Left lung (tissue), 14 donors: ENCODE results near the gene CTDSPL. TPM values are rescaled to one million over a fixed set of nuclear protein-coding genes. Genes with fewer than 3 reads are reported as not detected.
A peak's percentile ranks its signal among the peaks of the same experiment; 100 is the strongest.
"Not testable (repeated sequence)": the region's sequence is repeated elsewhere in the genome, so short reads cannot be mapped to it uniquely, and the experiment has no call there.

Experiments
- ATAC-seq: fragments of 200-7000 bp; cut with Tn5 transposase; one replicate; pipeline ENCODE4 v1.9.1; 2020; ENCODE audit warnings: moderate library complexity
- DNase-seq, 4 donors: peaks; one replicate each; pipeline ENCODE4 v3.0.0-alpha.2; 2013 to 2020
- H3K27ac ChIP-seq, 2 donors: fragments of 200-600 bp; sonication (generic) in 1 of 2; one replicate each; pipeline versions ENCODE4 v1.5.0 to v1.8.0; 2020 to 2021
- H3K27me3 ChIP-seq, 2 donors: fragments of 200-600 bp; sonication (generic) in 1 of 2; one replicate each; pipeline versions ENCODE4 v1.5.0 to v1.8.0; 2020 to 2021
- H3K36me3 ChIP-seq, 2 donors: fragments of 200-600 bp; sonication (generic) in 1 of 2; one replicate each; pipeline versions ENCODE4 v1.5.0 to v1.8.0; 2020 to 2021
- H3K4me1 ChIP-seq, 2 donors: fragments of 200-600 bp; one replicate each; pipeline ENCODE4 v1.8.0; 2021
- H3K4me3 ChIP-seq, 2 donors: fragments of 200-600 bp; sonication (generic) in 1 of 2; one replicate each; pipeline versions ENCODE4 v1.5.0 to v1.8.0; 2020 to 2021; ENCODE audit warnings: mild to moderate bottlenecking in 1 of 2
- H3K9me3 ChIP-seq, 2 donors: fragments of 200-600 bp; sonication (generic) in 1 of 2; one replicate each; pipeline versions ENCODE4 v1.5.0 to v1.8.0; 2020 to 2021
- CTCF ChIP-seq, 2 donors: fragments of 200-600 bp; sonication (generic) in 1 of 2; IDR thresholded peaks; one replicate each; pipeline versions ENCODE4 v1.5.0 to v1.8.0; 2021; ENCODE audit warnings: antibody characterized with exemption in 2 of 2
- intact Hi-C, 2 donors: fragments of 100-400 bp; cut with DNase I; formaldehyde crosslinking; loops; one replicate each; pipeline versions ENCODE4 v1.11.2 to v1.14.2; 2022
- long read RNA-seq, 12 donors: library from polyadenylated mRNA in 2 of 12; unstranded in 2 of 12; transcript quantifications; one replicate each; pipeline ENCODE4 v2.0.0 and lab custom pipeline, GENCODE V29; 2019 to 2026
- polyA plus RNA-seq, 6 donors: library from polyadenylated mRNA; unstranded; fragments of 120-200 nt; gene quantifications; one replicate each; pipeline ENCODE4 v1.2.1, GENCODE V29; 2013; ENCODE audit not compliant: insufficient read length in 6 of 6
- total RNA-seq, 2 donors: library from RNA; stranded (reverse); fragmentation: NEBNext Ultra II Directional; extraction: Animal tissue kit (Norgen Biotek cat#: 25700); gene quantifications; one replicate each; pipeline ENCODE4 v1.2.1, GENCODE V29; 2021
- donor health status: DM: no; HTN: yes; CAD: no.
- donor health status: DM: no; HTN: no; CAD: no.

Gene CTDSPL
- 10 to 100 TPM; 46.9 to 74.4 TPM for total RNA-seq
- 100 to 1,000 TPM; 113 to 122 (median 116) TPM for polyA plus RNA-seq
- long read RNA-seq, donor 1, full-length matches to known transcripts, result 38 of 73 reads
- long read RNA-seq, donor 1, partial matches to known transcripts, result 35 of 73 reads
- long read RNA-seq, donor 1, other reads (novel, unspliced or antisense), result 0 of 73 reads
- long read RNA-seq, donor 2, full-length matches to known transcripts, result 32 of 81 reads
- long read RNA-seq, donor 2, partial matches to known transcripts, result 49 of 81 reads
- long read RNA-seq, donor 2, other reads (novel, unspliced or antisense), result 0 of 81 reads
- long read RNA-seq, donor 3, full-length matches to known transcripts, result 15 of 15 reads
- long read RNA-seq, donor 3, partial matches to known transcripts, result 0 of 15 reads
- long read RNA-seq, donor 3, other reads (novel, unspliced or antisense), result 0 of 15 reads
- long read RNA-seq, donor 4, full-length matches to known transcripts, result 9 of 13 reads
- long read RNA-seq, donor 4, partial matches to known transcripts, result 0 of 13 reads
- long read RNA-seq, donor 4, other reads (novel, unspliced or antisense), result 4 of 13 reads
- long read RNA-seq, donor 5, full-length matches to known transcripts, result 22 of 45 reads
- long read RNA-seq, donor 5, partial matches to known transcripts, result 23 of 45 reads
- long read RNA-seq, donor 5, other reads (novel, unspliced or antisense), result 0 of 45 reads
- long read RNA-seq, donor 6, full-length matches to known transcripts, result 21 of 54 reads
- long read RNA-seq, donor 6, partial matches to known transcripts, result 33 of 54 reads
- long read RNA-seq, donor 6, other reads (novel, unspliced or antisense), result 0 of 54 reads
- long read RNA-seq, donor 7, full-length matches to known transcripts, result 14 of 26 reads
- long read RNA-seq, donor 7, partial matches to known transcripts, result 12 of 26 reads
- long read RNA-seq, donor 7, other reads (novel, unspliced or antisense), result 0 of 26 reads
- long read RNA-seq, donor 8, full-length matches to known transcripts, result 33 of 40 reads
- long read RNA-seq, donor 8, partial matches to known transcripts, result 7 of 40 reads
- long read RNA-seq, donor 8, other reads (novel, unspliced or antisense), result 0 of 40 reads
- long read RNA-seq, donor 9, result 0 reads
- long read RNA-seq, donor 10, full-length matches to known transcripts, result 3 of 3 reads
- long read RNA-seq, donor 10, partial matches to known transcripts, result 0 of 3 reads
- long read RNA-seq, donor 10, other reads (novel, unspliced or antisense), result 0 of 3 reads
- long read RNA-seq, donor 11, full-length matches to known transcripts, result 6 of 6 reads
- long read RNA-seq, donor 11, partial matches to known transcripts, result 0 of 6 reads
- long read RNA-seq, donor 11, other reads (novel, unspliced or antisense), result 0 of 6 reads
- long read RNA-seq, donor 12, full-length matches to known transcripts, result 17 of 37 reads
- long read RNA-seq, donor 12, partial matches to known transcripts, result 20 of 37 reads
- long read RNA-seq, donor 12, other reads (novel, unspliced or antisense), result 0 of 37 reads

- H3K27me3 ChIP-seq, result no peaks in the 10 kb centered on the region
- peak within 1 kb of the TSS; percentile 59 to 63 for H3K4me3 ChIP-seq
- H3K4me1 ChIP-seq, result peaks cover 12 to 42% of the 10 kb centered on the region in 2 donors
- ATAC-seq, result peak; percentile 33
- no peak for TF ChIP-seq CTCF (IDR thresholded peaks at IDR 0.05)
- peak within 1 kb of the TSS; percentile 80 to 82 for H3K27ac ChIP-seq
- DNase-seq, result peak; percentile 51 to 91 (median 64)
- intact Hi-C loops, result no loop called here
- H3K36me3 ChIP-seq, result no peaks in the 10 kb centered on the region
- H3K9me3 ChIP-seq, result no peaks in the 10 kb centered on the region
These were observed at the start of gene CTDSPL for GRCh38 chr3:37861620-37862041. CTDSPL (plus strand) TSS chr3:37861880; CDS start chr3:37862200, 320 bp downstream.

GRCh38 chr3:37812499-37812896 lies 49.2 kb upstream of the CTDSPL start:
- Histone ChIP-seq H3K9me3 (no peaks in the 10 kb centered on the region), H3K4me3 (no peak overlapping the region), H3K27me3 (no peaks in the 10 kb centered on the region), H3K4me1 (peaks cover 0 to 7% of the 10 kb centered on the region in 2 donors), H3K36me3 (peaks cover 0 to 16% of the 10 kb centered on the region in 2 donors), H3K27ac (peak overlapping the region in 1 of 2 donors; percentile 13)
- peak; percentile 40 for ATAC-seq
- no peak for TF ChIP-seq CTCF (IDR thresholded peaks at IDR 0.05)
- peak in 1 of 4 donors; percentile 74 for DNase-seq
- intact Hi-C loops, result no loop called here

GRCh38 chr3:37813403-37813802 lies 48.3 kb upstream of the CTDSPL start:
- Histone ChIP-seq H3K27ac (no peak overlapping the region), H3K36me3 (peaks cover 0 to 11% of the 10 kb centered on the region in 2 donors), H3K27me3 (no peaks in the 10 kb centered on the region), H3K4me3 (no peak overlapping the region), H3K9me3 (no peaks in the 10 kb centered on the region), H3K4me1 (peaks cover 0 to 7% of the 10 kb centered on the region in 2 donors)
- TF ChIP-seq CTCF (IDR thresholded peaks at IDR 0.05), result no peak
- intact Hi-C loops, result no loop called here
- ATAC-seq, result no peak
- DNase-seq, result no peak

GRCh38 chr3:37814547-37814946 lies 47.1 kb upstream of the CTDSPL start:
- Histone ChIP-seq H3K27ac (no peak overlapping the region), H3K4me3 (no peak overlapping the region), H3K27me3 (no peaks in the 10 kb centered on the region), H3K4me1 (peaks cover 0 to 7% of the 10 kb centered on the region in 2 donors), H3K36me3 (peaks cover 0 to 16% of the 10 kb centered on the region in 2 donors), H3K9me3 (no peaks in the 10 kb centered on the region)
- peak; percentile 24 for ATAC-seq
- DNase-seq, result peak in 1 of 4 donors; percentile 14
- peak in 1 of 2 donors; percentile 31 for TF ChIP-seq CTCF (IDR thresholded peaks at IDR 0.05)
- intact Hi-C loops, result no loop called here

- ATAC-seq, H3K9me3 ChIP-seq, H3K4me1 ChIP-seq, intact Hi-C loops, H3K4me3 ChIP-seq, H3K27me3 ChIP-seq, DNase-seq, H3K27ac ChIP-seq: not testable (repeated sequence)
- peaks cover 0 to 22% of the 10 kb centered on the region in 2 donors for H3K36me3 ChIP-seq
These were observed 46.5 kb upstream of the CTDSPL start for GRCh38 chr3:37815156-37815555.
